Omental fat pad (tissue), 4 donors: ENCODE data around the gene MAST3. TPM values are rescaled to one million over a fixed set of nuclear protein-coding genes. Genes with fewer than 3 reads are reported as not detected.

ENCODE experiments used
- ATAC-seq: fragments of 150-250 bp; one replicate; pipeline ENCODE4 v1.9.1; 2016; ENCODE audit warnings: mild to moderate bottlenecking, moderate library complexity; ENCODE audit not compliant: low FRiP score
- DNase-seq: peaks from one replicate; pipeline ENCODE4 v3.0.0-alpha.2; 2019; ENCODE audit warnings: low spot score
- CTCF ChIP-seq, 3 donors: fragments of 450-650 bp; IDR thresholded peaks; one replicate each; pipeline ENCODE4 v1.5.1; 2016 to 2017; ENCODE audit warnings: antibody characterized with exemption in 3 of 3, mild to moderate bottlenecking in 3 of 3, moderate library complexity in 2 of 3
- total RNA-seq, 4 donors: library from RNA; depleted of rRNA; stranded (reverse); fragments of >200 nt; gene quantifications; one replicate each; pipeline ENCODE4 v1.1.0, GENCODE V29; 2016

MAST3 gene
- total RNA-seq, 4 donors from 2014 or later = 4.5 to 14.8 (median 8.9) TPM

DNA sequence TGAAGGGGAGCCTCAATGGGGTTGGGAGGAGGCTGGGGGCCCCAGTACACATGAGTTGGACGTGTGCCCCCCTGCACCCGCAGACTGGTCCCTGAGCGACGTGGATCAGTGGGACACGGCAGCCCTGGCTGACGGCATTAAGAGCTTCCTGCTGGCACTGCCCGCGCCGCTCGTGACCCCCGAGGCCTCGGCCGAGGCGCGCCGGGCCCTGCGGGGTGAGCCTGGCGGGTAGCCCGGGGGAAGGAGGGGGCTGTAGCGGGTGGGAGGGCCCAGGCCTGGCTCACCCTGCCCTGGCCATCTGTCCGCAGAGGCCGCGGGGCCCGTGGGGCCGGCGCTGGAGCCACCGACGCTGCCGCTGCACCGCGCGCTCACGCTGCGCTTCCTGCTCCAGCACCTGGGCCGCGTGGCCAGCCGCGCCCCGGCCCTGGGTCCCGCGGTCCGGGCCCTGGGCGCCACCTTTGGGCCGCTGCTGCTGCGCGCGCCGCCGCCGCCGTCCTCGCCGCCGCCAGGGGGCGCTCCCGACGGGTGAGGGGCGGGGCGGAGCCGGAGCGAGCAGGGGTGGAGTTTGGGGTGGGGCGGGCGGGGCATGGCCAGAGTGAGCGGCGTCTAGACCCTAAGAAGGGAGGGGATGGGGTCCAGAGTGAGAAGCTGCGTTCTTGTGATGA lies 63.5 kb downstream of the MAST3 start:
- peak in 2 of 3 donors; percentile 11 to 55 for TF ChIP-seq CTCF (IDR thresholded peaks at IDR 0.05)
- ATAC-seq (peak; percentile 82), DNase-seq (peak; percentile 63)

- DNase-seq (no peak), ATAC-seq (peak; percentile 8)
- TF ChIP-seq CTCF (IDR thresholded peaks at IDR 0.05) = no peak
Observed at GRCh38 chr19:18161636-18162002, 64.0 kb downstream of the MAST3 start.

DNA sequence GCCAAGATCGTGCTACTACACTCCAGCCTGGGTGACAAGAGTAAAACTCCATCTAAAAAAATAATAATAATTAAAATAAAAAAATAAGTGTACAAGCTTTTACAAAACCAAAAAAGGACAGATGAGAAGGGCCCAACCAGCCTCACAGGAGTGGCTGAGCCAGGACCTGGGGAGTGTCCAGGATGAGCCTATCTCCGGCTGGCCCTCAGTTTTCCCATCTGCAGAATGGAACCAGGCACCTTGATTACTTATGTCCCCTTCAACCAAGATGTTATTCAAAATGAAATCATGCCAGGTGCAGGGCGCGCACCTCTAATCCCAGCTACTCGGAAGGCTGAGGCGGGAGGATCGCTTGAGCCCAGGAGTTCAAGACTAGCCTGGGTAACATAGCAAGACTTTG lies 66.5 kb downstream of the MAST3 start:
- no peak for DNase-seq
- no peak for ATAC-seq
- TF ChIP-seq CTCF (IDR thresholded peaks at IDR 0.05) = no peak

DNA sequence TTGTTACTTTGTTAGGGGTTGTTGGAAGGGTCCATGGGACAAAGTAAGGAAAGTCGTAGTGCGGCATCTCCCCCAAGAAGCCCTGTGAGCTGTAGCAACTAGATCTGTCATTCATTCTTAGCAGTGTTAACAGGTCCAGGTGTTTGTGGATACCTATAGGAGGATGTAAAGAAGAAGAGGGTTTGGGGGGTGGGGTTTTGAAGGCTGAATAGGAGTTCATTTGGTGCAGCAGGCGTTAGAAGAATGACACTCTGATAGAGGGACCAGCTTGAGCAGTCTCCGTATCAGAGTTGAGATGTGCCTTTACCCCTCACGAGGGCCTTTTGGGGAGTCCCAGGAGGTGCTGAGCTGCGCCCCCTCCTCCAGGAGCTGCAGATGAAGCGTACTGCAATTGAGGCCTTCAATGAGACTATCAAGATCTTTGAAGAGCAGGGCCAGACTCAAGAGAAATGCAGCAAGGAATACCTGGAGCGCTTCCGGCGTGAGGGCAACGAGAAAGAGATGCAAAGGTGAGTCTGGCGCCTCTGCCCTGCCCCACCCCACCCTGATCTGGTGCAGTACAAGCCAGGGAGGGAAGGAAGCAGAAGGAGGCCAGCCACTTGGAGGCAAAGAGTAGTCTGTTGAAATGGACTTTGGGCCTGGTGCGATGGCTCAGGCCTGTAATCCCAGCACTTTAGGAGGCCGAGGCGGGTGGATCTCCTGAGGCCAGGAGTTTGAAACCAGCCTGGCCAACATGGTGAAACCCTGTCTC lies 68.4 kb downstream of the MAST3 start:
- ATAC-seq (no peak), DNase-seq (no peak)
- TF ChIP-seq CTCF (IDR thresholded peaks at IDR 0.05) = no peak

GRCh38 chr19:18167011-18167410 lies 69.4 kb downstream of the MAST3 start:
- no peak for DNase-seq
- no peak for TF ChIP-seq CTCF (IDR thresholded peaks at IDR 0.05)
- ATAC-seq = no peak

DNA sequence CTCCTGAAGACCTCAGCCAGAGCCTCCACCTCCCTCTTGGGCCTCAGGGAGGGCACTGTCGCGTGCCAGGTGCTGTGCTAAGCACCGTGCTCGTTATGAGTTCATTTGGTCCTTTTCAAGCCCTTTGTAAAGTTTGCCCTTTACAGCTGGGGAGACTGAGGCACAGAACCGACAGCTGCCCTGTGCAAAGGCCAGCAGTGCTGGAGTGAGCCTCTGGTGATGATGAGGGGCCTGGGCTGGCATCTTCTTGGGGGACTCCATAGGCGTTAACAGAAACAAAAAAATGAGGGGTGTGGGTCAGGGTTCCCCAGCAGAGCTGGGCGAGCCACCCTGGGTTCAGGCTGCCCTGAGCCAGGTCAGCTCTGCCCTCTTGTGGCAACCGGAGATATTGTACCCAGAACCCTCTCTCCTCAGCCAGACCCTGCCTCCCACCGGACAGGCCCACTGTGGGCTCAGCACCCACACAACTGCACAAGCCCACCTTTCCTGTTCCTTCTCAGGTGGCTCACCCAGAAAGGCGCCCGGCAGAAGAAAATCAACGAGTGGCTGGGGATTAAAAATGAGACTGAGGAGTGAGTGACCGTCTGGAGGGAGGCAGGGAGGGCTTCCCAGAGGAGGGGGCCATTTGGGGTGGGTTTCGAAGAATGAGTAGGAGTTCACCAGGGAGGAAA lies 70.5 kb downstream of the MAST3 start:
- DNase-seq (no peak), ATAC-seq (peak; percentile 45)
- peak in 1 of 3 donors; percentile 67 for TF ChIP-seq CTCF (IDR thresholded peaks at IDR 0.05)
